HG03378 (cell line): ENCODE measurements around the gene CTNNA1.
"Not testable (repeated sequence)": the region's sequence is repeated elsewhere in the genome, so short reads cannot be mapped to it uniquely, and the experiment has no call there.

ENCODE experiments used
- ATAC-seq: cut with Tn5 transposase; IDR thresholded peaks from one replicate; pipeline ENCODE4 v1.9.1; 2021; ENCODE audit warnings: mild to moderate bottlenecking, moderate library complexity; ENCODE audit not compliant: unreplicated experiment

CTNNA1 gene

DNA sequence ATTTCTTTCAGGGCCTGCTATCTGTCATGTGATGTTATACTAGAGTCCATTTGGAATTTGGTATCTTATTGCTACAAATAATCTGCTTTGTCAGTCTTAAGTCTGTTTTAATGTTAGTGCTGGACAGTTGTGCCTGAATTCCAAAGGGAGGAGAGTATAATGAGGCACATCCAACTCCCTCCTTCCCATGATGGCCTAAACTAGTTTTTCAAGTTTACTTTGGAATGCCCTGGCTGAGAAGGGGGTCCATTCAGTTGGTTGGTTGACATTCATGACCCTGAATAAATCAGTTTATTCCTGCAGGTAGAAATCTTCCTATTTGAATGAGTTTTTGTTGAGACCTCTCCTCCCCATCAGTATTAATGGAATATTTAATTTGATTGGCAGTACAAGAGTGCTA, 131.3 kb downstream of the CTNNA1 start:
- ATAC-seq = no peak

DNA sequence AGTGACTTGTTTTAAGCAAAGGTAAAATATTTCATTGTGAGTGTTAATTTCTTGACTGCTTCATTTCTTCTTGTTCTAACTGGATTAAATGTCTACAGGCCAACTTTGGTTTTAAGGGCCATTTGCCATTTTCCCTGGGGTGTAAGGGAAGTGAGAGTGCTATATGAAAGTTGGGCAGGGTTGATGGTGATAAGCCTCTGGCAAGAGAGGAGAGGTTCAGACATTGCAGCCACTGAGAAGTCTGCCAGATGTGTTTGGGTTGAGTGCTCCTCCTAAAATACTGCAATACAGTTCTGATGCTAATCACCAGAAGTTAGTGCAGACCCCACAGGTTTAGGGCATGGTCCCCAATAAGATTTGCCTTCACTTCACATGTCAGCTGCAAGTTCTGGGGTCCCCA, 136.8 kb downstream of the CTNNA1 start:
- no peak for ATAC-seq

DNA sequence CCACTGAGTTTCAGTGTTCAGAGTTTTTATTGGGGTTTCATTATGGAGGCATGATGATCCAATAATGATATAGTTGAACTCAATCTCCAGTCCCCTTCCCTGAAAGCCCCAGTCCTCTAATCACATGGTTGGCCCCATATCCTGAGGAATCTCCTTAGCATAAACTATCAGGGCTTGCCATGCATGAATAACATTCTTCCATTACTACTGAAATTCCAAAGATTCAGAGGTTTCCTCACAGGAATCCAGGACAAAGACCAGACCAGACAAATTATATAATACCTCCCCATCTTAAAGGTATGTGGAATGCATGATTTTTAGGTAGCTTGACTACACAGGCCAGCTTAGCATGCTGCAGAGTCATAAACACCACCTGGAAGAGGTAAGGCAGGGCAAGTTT, 137.4 kb downstream of the CTNNA1 start:
- ATAC-seq = no peak

DNA sequence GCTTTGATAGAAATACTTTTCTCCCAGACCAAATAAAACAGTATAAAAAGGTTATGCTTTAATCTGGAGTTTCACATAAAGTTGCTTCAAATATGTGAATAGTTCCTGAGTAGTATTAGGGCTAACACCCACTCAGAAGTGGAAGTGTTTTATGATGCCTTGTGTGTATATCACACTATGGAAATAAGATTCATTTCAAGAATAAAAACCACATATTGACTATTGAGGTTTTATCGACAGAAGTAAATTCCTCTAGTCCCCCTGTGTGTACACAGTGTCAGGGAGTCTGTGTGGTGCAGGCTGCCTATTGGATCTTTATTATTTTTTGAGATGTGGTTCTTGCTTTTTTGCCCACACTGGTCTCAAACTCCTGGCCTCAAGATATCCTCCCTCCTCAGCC, 142.7 kb downstream of the CTNNA1 start:
- ATAC-seq = no peak

DNA sequence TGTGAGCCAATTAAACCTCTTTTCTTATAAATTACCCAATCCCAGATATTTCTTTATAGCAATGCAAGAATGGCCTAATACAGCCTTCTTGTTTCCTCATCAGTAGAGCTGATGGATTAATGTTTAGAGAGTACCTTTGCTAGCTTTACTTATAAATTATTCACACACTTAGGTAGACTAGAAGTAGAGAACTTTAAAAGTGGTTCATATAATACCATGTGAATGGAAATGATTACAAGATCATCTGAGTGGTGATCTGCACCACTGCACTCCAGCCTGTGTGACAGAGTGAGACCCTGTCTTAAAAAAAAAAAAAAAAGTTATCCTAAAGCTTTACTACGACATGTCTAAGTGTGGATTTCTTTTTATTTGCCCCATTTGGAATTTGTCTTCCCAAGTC, 145.1 kb downstream of the CTNNA1 start:
- ATAC-seq = no peak

DNA sequence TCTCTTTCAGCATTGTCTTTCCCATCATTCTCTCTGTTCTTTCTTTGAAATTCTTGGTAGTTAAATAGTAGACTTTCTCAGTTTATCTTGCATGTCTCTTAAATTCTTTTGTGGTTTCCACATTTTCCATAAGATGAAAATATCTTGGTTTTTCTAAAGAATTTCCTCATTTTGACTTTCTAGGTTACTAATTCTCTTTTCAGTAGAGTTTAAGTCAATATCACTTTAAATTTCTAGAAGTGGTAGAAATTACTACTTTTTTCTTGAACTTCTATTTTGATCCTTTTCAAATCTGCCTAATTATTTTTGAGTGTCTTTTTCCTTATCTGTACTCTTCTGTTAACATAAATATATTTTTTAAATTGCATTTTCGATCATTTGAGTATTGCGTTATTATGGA, 145.5 kb downstream of the CTNNA1 start:
- ATAC-seq = no peak

DNA sequence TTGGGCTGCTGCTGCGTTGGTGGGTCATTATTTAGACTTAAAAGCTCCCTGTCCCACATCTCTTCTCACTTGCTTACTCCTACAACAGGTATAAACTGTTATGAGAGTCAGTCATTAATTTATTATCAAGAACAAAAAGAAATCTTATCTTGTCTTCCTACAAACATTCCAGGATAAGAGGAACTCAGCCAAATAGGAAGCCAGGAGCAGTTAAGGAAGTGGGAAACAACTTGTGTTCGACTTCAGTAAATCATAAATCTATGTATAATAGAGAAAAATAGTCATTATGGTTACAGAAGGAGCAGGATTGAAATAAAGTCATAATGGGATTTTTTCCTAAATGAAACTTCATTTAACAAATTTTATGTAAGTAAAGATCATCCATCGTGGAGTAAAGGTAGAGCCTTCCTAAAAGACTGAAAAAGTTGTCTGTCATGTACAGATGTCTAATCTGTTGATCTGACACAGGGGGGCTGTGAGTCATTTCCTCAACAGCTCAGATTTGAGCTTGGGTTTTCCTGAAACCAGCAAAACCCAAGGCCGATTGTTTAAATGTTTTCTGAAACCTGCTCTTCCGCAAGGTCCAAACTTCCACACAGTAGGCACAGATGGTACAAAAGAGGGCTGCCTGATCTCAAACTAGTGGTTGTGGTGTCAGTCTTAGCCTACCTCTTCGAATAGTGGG, 147.2 kb downstream of the CTNNA1 start:
- no peak for ATAC-seq

DNA sequence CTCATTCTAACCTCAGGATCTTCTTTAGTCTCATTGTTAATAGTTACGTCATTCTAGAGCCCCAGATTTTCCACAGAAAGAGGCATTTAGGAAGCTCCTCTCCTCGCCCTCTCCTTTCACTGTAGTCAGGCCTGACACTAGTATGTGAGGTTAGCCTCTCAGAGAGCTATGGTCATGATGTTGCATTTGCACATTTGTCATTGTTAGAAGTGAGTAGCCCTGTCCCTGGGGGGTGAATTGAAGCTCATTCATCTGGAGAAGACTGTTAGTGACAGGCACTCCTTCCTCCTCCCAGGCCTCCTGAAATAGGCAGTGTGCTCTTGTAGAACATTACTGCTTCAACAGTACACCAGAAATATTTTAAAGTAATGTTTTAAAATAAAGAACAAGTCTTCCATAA, 148.5 kb downstream of the CTNNA1 start:
- no peak for ATAC-seq

DNA sequence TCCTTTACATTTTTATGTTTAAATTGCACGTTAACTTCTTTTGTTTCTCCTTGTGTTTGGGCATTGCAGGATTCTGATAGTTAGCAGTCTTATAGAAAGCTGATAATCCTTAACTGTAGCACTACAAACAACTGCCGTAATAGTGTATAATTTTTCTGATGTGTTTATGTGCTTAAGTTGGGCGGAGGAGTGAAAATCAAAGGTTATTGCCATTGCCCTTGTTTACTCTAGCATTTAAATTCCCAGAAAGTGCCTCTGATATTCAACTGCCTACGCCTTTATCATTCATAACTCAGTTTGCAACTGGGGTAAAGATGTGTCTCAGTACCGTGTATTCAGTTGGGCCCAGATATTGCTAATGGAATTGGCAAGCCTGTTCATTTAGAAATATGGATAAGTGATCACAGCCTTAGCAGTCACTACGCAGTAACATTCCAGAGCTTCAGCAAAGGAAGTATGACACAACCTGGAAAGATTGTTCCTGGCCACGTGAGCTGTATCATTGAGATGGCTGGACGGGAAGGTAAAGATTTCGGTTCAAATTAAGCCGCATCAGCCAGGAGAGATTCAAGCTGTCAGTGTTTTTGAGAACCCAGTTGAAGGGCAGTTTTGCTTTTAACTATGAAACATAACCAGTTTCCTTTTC, 150.0 kb downstream of the CTNNA1 start:
- ATAC-seq = no peak

DNA sequence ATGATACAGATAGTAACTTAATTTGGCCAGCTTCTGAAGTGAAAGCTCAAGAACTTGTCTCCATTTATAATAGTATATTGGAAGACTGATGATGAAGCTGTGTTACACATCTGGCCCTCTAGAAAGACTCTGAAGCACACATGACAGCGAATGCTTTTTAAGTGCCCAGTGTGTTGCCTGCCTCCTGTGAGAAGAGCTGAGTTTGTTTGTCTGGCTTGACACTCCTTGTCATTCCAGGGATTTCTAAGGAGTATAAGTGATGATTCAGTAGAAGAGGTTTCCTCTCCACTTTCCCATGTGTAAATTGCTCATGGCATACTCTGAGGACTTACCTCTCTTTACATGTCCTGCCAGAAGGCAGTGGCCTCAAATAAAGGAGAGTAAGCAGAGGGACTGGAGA, 152.3 kb downstream of the CTNNA1 start:
- no peak for ATAC-seq

DNA sequence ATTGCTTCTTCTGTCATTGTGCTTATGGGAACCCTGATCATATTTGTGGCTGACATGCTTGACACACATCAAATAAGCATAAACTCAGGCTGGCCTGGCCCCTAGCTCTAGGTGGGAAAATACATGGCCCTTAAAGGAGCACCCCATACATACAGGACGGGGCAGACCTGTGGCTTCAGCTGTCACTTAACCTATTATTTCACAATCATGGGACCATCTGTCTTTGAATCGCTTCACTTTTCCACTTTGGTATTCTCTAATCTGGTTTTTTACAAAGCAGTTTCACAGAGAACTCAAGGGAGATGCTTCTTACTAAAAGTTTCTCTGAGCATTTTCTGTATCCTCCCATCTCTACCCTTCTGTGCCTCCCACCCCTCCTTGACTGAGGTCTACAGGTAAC, 156.5 kb downstream of the CTNNA1 start:
- no peak for ATAC-seq

DNA sequence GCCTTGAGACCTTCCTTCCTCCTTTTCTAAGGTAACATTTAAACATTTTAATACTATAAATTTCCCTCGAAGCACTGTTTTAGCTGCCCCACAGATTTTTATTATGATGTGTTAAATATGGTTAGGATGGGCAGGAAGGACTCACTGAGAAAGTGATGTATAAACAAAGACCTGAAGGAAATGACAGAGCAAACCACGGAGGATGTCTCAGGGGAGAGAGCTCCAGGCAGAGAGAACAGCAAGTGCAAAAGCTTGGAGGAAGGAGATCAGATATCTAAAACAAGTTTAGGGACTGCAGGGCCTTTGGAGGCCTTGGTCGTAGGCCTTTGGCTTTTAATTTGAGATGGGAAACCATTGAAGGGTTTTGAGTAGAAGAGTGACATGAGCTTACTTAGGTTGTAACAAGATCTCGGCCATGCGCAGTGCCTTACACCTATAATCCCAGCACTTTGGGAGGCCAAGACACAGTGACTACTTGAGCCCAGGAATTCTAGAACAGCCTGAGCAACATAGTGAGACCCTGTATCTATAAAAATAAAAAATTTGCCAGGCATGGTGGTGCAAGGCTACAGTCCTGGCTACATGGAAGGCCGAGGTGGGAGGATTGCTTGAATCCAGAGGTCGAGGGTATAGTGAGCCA, 157.4 kb downstream of the CTNNA1 start:
- no peak for ATAC-seq

DNA sequence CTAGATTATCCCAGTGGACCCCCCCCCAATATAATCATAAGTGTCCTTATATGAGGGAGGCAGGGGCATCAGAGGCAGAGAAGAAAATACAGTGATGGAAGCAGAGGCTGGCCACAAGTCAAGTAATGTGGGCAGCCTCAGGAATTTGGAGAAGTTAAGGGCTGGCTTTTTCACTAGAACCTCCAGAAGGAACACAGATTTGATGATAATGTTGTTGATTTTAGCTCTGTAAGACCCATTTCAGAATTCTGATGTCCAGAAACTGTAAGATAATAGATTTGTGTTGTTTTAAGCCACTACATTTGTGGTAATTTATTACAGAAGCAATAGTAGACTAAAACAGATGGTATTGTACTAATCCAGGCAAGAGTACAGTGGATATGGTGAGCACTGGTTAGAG, 158.2 kb downstream of the CTNNA1 start:
- ATAC-seq = no peak

DNA sequence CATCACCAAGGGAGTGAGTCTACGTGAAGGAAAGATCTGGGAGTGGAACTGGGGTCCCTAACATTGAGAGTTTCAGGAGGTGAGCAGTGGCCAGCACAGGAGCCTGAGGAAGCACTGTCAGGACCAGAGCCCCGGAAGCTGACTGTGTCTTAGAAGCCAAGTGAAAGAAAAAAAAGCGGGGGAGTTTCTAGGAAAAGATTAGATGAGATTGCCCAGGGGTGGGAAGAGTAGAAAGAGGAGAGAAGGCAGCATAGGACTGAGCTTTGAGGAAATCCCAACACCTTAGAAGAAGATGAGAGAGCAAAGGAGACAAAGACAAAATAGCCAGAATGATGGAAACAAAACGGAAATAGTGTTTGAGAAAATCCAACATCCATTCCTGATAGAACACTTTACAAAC, 158.9 kb downstream of the CTNNA1 start:
- no peak for ATAC-seq

DNA sequence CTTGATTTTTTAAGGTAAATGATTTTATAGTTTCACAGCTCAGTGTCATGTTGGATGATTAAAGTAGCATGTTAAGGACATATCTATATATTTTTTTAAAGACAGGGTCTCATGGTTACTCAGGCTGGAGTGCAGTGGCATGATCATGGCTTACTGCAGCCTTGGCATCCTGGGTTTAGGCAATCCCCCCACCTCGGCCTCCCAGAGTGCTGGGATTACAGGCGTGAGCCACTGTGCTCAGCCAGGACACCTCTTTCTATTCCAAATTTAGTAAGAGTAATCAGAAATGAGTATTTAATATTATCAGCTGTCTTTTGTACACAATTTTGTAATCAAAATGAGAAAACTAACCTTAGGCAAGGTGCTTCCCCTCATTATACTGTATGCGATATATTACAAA, 160.5 kb downstream of the CTNNA1 start:
- no peak for ATAC-seq

DNA sequence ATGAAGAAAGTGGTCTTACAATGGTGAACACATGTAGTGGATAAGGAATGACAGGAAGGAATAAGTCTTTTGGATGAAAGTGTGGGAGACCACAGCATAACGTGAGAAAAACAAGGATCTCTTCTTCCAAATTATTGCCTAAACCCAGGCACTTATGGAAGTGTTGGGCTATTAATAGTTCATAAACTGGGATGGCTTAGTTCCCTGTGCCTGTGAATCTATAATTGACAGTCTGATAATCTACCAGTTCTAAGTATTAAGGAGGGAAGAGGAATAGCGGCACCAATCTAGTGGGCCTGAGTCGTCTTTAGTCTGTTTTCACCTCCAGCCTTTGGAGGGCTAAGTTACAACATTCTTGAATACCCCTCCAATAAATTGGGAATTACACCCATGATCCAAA, 161.1 kb downstream of the CTNNA1 start:
- no peak for ATAC-seq

DNA sequence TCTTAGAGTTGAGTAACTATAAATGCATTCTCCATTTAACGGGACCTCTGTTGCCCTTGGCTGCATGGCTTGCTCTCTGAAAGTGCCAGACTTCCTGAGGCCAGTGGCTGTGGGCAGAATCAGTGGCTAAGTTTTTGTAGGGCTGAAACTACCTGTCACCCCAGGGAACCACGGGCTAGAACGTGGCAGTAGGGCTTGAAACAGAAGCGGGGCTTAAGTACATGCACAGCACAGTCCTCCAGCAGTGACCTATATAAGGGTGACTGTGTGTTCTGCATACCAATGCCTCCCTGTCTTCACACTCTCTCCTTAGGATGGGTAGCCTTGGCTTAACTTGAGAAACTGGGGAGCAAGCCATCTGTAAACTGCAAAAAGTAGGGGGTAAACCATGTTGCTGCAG, 165.5 kb downstream of the CTNNA1 start:
- no peak for ATAC-seq

DNA sequence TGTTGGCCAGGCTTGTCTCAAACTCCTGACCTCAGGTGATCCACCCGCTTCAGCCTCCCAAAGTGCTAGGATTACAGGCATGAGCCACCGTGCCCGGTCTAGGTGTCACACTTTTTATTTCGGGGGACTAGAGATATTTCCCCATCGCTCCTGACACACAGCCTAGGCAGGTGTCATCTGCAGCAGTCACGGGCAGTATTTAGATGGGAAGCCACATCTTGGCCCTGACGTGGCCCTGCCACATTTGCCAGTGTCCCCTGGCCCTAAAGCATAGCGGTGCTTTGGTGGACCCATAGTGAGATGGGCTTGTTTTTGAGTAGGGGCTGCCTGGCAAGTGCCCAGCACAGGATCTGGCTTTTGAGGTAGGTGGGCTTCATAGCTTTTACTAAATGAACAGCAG, 167.0 kb downstream of the CTNNA1 start:
- no peak for ATAC-seq

DNA sequence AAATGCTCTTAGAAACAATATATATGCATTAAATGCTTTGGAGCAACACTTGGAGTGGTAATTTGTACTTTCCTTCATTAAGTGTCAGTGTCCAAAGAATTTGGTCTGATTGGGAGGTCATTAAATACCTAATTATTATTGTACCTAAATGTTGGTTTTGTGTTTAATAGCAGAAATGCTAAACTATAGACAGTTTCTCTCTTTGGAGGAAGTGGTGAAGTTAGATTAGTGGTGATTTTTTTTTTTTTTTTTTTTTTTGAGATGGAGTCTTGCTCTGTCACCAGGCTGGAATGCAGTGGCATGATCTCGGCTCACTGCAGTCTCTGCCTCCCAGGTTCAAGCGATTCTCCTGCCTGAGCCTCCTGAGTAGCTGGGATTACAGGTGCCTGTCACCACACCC, 168.1 kb downstream of the CTNNA1 start:
- ATAC-seq = not testable (repeated sequence)

DNA sequence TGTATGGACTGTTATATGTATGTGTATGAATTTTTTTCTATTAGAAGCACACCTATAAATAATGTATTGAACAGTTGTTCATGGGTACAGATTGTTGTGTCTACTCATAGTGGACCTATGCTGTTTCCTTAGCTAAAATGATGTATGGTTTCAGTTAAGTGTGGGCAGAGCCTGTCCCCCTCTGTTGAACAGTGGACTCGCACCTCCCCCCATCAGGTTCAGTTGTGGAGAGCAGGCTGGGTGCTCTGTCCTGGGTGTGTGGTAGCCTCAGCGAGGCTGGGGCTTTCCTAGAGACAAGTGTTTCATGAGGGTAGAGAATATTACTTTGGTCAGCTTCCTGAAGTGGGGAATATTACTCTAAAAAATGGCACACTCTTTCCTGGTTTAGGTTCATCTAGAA, 169.3 kb downstream of the CTNNA1 start:
- no peak for ATAC-seq

DNA sequence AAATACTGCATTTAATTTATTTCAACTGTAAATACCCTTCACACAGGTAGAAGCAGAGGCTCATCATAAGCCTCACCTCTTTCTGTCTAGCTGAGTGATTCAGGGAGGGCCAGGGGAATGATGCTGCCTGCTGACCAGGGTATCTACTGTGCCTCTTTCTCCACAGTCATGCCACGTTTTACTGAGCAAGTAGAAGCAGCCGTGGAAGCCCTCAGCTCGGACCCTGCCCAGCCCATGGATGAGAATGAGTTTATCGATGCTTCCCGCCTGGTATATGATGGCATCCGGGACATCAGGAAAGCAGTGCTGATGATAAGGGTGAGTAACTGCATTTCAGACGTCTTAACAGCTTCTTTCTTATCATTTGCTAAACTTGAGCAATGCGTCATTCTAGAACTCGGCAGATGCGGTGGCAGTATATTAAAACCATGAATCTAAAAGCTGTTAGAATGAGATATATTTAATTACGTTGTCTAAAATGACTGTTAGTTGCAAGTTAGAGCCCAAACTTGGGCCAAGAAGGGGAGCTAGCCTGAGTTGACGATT, 171.9 kb downstream of the CTNNA1 start:
- no peak for ATAC-seq

DNA sequence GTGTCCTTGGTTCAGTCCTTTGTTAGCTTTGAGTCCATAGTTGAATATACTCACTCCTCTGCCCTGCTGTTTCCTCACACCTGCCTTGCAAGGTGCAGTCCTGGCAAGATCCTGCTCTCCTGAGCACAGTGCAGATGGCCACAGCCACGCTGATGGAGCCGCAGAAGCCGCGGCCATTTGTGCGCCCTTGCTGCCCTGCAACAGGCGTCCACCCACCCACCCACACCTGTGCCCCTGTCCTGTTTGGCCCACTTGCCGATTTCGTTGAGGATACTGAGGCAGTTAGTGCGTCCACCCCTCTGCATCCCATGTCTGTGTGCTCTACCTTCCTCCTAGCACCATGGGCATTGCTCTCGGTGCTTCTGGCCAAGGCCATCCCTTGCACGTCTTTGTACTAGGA, 173.0 kb downstream of the CTNNA1 start:
- no peak for ATAC-seq
